Measurements from ENCODE around the gene CHID1. TPM values are rescaled to one million over a fixed set of nuclear protein-coding genes. Genes with fewer than 3 reads are reported as not detected.
A peak's percentile ranks its signal among the peaks of the same experiment; 100 is the strongest.

The CHID1 gene
- total and polyA plus RNA-seq, 9 of the 15 experiments (the other 6 are each of a cell fraction or from before 2014, with no cell fraction given): 15.1 to 108 (median 39.8) TPM

DNA sequence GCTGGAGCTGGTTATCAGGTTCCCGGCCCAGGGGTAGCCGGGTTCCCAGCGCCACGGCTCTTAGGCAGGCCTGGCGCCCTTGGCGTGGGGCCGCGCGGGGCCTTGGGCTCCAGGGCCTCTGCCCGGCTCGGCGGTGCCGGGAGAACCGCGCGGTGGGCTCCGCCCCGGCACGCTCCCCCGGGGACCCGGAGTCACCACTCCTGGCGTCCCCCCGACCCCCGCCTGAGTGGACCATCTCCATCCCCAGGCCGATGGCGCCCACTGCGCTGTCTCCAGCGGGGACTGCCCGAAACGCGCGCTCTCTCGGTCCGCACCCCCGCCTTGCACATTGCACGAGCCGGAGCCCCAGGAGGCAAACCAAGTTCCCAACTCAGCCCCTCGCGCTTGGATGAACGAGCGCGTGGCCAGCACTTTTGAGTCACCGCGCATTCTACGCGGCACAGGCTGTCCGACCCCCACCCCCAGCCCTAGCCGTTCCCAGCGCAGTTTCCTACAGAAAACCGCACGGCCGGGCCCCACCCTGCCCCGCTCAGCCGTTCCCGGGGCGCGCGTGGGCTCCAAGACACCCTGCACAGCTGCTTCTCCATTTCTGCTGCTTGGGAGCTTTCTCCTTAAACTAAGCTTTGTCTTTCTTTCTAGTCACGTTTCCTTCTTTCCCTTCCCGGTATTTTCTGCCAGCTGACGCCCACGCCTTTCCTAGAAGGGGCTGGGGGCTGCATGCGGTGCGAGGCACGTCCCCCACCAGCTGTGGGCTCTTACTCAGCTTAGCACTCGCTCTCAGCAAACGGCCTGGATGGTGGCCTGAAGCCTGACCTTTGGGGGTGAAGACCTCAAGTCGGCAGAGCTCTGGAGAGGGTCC is 650 bp upstream of the CHID1 start (continued):
- no peak for TF ChIP-seq TSHZ1 (CRISPR knock-in tag; IDR thresholded peaks at IDR 0.05)
- TF ChIP-seq RBBP5 (IDR thresholded peaks at IDR 0.05; ENCODE audit: borderline replicate concordance, insufficient read depth, low read length, poor library complexity, severe bottlenecking): peak; percentile 24
- TF ChIP-seq ELF4 (CRISPR knock-in tag; IDR thresholded peaks at IDR 0.05): no peak
- no peak for TF ChIP-seq ZNF133 (CRISPR knock-in tag; IDR thresholded peaks at IDR 0.05)
- TF ChIP-seq RAD51 (IDR thresholded peaks at IDR 0.05; ENCODE audit: borderline replicate concordance, low read depth): no peak
- no peak for TF ChIP-seq CBX3 (IDR thresholded peaks at IDR 0.05; ENCODE audit: borderline replicate concordance in 1 of 2, low read length in 2 of 2)
- TF ChIP-seq, protein P1, sequence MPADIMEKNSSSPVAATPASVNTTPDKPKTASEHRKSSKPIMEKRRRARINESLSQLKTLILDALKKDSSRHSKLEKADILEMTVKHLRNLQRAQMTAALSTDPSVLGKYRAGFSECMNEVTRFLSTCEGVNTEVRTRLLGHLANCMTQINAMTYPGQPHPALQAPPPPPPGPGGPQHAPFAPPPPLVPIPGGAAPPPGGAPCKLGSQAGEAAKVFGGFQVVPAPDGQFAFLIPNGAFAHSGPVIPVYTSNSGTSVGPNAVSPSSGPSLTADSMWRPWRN (IDR thresholded peaks at IDR 0.05; ENCODE audit: low read depth): no peak
- no peak for TF ChIP-seq ZNF655 (CRISPR knock-in tag; IDR thresholded peaks at IDR 0.05)
- peak; percentile 61; the same call in 1 of the 2 replicates for TF ChIP-seq ZNF511 (CRISPR knock-in tag; IDR thresholded peaks at IDR 0.05)
- TF ChIP-seq, protein P2, sequence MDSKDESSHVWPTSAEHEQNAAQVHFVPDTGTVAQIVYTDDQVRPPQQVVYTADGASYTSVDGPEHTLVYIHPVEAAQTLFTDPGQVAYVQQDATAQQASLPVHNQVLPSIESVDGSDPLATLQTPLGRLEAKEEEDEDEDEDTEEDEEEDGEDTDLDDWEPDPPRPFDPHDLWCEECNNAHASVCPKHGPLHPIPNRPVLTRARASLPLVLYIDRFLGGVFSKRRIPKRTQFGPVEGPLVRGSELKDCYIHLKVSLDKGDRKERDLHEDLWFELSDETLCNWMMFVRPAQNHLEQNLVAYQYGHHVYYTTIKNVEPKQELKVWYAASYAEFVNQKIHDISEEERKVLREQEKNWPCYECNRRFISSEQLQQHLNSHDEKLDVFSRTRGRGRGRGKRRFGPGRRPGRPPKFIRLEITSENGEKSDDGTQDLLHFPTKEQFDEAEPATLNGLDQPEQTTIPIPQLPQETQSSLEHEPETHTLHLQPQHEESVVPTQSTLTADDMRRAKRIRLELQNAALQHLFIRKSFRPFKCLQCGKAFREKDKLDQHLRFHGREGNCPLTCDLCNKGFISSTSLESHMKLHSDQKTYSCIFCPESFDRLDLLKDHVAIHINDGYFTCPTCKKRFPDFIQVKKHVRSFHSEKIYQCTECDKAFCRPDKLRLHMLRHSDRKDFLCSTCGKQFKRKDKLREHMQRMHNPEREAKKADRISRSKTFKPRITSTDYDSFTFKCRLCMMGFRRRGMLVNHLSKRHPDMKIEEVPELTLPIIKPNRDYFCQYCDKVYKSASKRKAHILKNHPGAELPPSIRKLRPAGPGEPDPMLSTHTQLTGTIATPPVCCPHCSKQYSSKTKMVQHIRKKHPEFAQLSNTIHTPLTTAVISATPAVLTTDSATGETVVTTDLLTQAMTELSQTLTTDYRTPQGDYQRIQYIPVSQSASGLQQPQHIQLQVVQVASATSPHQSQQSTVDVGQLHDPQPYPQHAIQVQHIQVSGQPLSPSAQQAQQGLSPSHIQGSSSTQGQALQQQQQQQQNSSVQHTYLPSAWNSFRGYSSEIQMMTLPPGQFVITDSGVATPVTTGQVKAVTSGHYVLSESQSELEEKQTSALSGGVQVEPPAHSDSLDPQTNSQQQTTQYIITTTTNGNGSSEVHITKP (IDR thresholded peaks at IDR 0.05; ENCODE audit: partially characterized antibody): peak; percentile 96
- no peak for TF ChIP-seq NCOA1 (IDR thresholded peaks at IDR 0.05; ENCODE audit: low read depth)
- TF ChIP-seq, protein P3, sequence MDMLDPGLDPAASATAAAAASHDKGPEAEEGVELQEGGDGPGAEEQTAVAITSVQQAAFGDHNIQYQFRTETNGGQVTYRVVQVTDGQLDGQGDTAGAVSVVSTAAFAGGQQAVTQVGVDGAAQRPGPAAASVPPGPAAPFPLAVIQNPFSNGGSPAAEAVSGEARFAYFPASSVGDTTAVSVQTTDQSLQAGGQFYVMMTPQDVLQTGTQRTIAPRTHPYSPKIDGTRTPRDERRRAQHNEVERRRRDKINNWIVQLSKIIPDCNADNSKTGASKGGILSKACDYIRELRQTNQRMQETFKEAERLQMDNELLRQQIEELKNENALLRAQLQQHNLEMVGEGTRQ (CRISPR knock-in tag; IDR thresholded peaks at IDR 0.05): no peak
- no peak for TF ChIP-seq KAT7 (CRISPR knock-in tag; IDR thresholded peaks at IDR 0.05; ENCODE audit: borderline replicate concordance)
- TF ChIP-seq NONO (IDR thresholded peaks at IDR 0.05; ENCODE audit: low read depth in 2 of 2, low read length in 1 of 2): peak; percentile 54 to 98; a peak in 3 of 4 replicates
- TF ChIP-seq IFI16 (CRISPR knock-in tag; IDR thresholded peaks at IDR 0.05): no peak
